ENCODE measurements around the gene PRKCQ. TPM values are rescaled to one million over a fixed set of nuclear protein-coding genes. Genes with fewer than 3 reads are reported as not detected.

Gene PRKCQ
- total and polyA plus RNA-seq, 2 of the 8 experiments (the other 6 are each of a cell fraction or from before 2014, with no cell fraction given) = 9.1 to 22.6 TPM

DNA sequence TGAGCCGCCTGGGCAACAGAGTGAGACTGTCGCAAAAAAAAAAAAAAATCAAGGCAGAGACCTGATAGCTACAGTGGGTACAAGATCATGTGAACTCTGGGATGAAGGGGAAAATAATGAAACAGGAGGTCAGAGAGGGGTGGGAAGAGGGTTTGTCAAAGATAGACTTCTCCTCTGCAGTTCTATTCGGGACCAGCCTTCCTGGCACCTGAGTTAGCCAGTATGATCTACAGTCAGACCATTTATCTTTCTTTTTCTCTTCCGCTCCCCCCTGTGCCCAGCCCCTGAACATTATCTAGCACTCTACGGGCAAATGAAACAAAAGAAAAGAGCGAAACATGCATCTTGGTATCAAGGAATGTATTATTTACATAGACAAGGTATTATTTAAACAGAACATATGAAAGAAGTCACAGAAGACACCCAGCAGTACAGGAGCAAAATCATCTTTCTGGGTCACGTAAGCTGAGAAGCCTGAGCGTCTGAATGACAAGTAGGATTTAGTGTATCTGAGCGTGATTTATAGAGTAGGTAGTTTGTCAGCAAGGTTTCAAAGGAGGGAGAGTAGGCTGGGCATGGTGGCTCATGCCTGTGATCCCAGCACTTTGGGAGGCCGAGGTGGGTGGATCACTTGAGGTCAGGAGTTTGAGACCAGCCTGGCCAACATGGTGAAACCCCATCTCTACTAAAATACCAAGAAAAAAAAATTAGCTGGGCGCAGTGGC is 109.0 kb downstream of the PRKCQ start:
- Histone ChIP-seq H4K8ac (ENCODE audit: extremely low read depth, insufficient read depth, low read length) (no peak overlapping the region), H2BK15ac (ENCODE audit: low read length) (no peak overlapping the region), H4K5ac (ENCODE audit: insufficient read length, low read depth, low read length) (no peak overlapping the region), H3K36me3 (ENCODE audit: control insufficient read depth in 2 of 4, insufficient read depth in 4 of 4, low read length in 3 of 4) (peaks cover 0 to 2% (median 0%) of the 10 kb centered on the region in 4 experiments; a peak in 2 of 8 replicates), H2BK12ac (ENCODE audit: low read depth, low read length) (no peak overlapping the region), H3K23me2 (ENCODE audit: low read depth, low read length) (no peaks in the 10 kb centered on the region), H3K4ac (replicated peaks; ENCODE audit: insufficient read length, low read depth, low read length) (no peak overlapping the region), H3K79me2 (ENCODE audit: control insufficient read depth in 1 of 2, insufficient read depth in 2 of 2, low read length in 2 of 2) (no peaks in the 10 kb centered on the region), H2BK20ac (ENCODE audit: low read length) (no peak overlapping the region), H3K9me3 (ENCODE audit: insufficient read depth in 2 of 2, low read depth in 1 of 2, low read length in 1 of 2) (no peaks in the 10 kb centered on the region), H3K56ac (replicated peaks; ENCODE audit: insufficient read length, low read depth, low read length) (no peak overlapping the region), H3K79me1 (ENCODE audit: low read depth, low read length) (no peaks in the 10 kb centered on the region), H3K4me2 (ENCODE audit: insufficient read depth in 1 of 2, low read depth in 2 of 2, low read length in 2 of 2) (no peak overlapping the region), H3K4me3 (ENCODE audit: extremely low read depth in 1 of 4, insufficient read depth in 2 of 4, low read depth in 3 of 4, low read length in 4 of 4) (no peak overlapping the region), H3K27ac (ENCODE audit: low read depth, low read length) (no peak overlapping the region), H2BK5ac (ENCODE audit: low read depth, low read length) (no peak overlapping the region), H4K20me1 (replicated peaks in 1 of 2; ENCODE audit: control insufficient read depth in 1 of 2, insufficient read depth in 2 of 2, low read length in 2 of 2) (no peaks in the 10 kb centered on the region), H3K4me1 (replicated peaks in 1 of 4; ENCODE audit: control insufficient read depth in 3 of 4, insufficient read depth in 4 of 4, low read length in 3 of 4) (peaks cover 0 to 2% (median 0%) of the 10 kb centered on the region in 4 experiments; a peak in 1 of 7 replicates), H3K23ac (ENCODE audit: insufficient read length) (no peak overlapping the region), H2AFZ (ENCODE audit: low read length) (no peak overlapping the region), H4K91ac (replicated peaks; ENCODE audit: insufficient read length, low read length) (no peak overlapping the region), H3K9ac (replicated peaks in 1 of 4; ENCODE audit: extremely low read depth in 1 of 4, low read depth in 3 of 4, low read length in 3 of 4) (no peak overlapping the region), H3K27me3 (replicated peaks in 1 of 4; ENCODE audit: control insufficient read depth in 3 of 4, extremely low read depth in 1 of 4, insufficient read depth in 3 of 4, low read length in 3 of 4) (no peaks in the 10 kb centered on the region), H2BK120ac (replicated peaks; ENCODE audit: low read depth, low read length) (no peak overlapping the region), H3K18ac (ENCODE audit: extremely low read depth, low read length) (no peak overlapping the region), H3K14ac (ENCODE audit: insufficient read length) (no peak overlapping the region), H2AK5ac (ENCODE audit: low read depth, low read length) (no peak overlapping the region)
- WGBS, 2 experiments (ENCODE audit: extremely low coverage in 1 of 2, insufficient coverage in 1 of 2, insufficient read length in 1 of 2, insufficient replicate concordance in 2 of 2, low coverage in 1 of 2, low lambda C conversion rate in 2 of 2, missing lambda C conversion rate in 1 of 2) = 89% methylated on average over 10 of the region's 11 CpGs; no CpG with 5 or more reads in 1 of the 2 experiments
- FAIRE-seq = no peak
- ChIA-PET CTCF (ENCODE audit: partially characterized antibody) (interaction anchor here (0.6 to 1.2 kb wide), 3 partner anchors 9 to 230 kb away, joined by 3 to 4 read pairs (median 3); no protein-coding TSS in a partner anchor), POLR2A (ENCODE audit: partially characterized antibody) (no interaction called here)
- DNase-seq (ENCODE audit: low read depth in 1 of 2, low spot score in 2 of 2) = no peak
- no peak for TF ChIP-seq CHD2 (IDR thresholded peaks at IDR 0.05; ENCODE audit: low read length)
- no peak for TF ChIP-seq ASH2L (IDR thresholded peaks at IDR 0.05; ENCODE audit: low read length)
- no peak for TF ChIP-seq TEAD4 (IDR thresholded peaks at IDR 0.05; ENCODE audit: low read depth, low read length)
